ENCODE data around the gene NLGN1. TPM values are rescaled to one million over a fixed set of nuclear protein-coding genes. Genes with fewer than 3 reads are reported as not detected.

Gene NLGN1
- total RNA-seq, 1 experiment from 2014 or later: not detected

DNA sequence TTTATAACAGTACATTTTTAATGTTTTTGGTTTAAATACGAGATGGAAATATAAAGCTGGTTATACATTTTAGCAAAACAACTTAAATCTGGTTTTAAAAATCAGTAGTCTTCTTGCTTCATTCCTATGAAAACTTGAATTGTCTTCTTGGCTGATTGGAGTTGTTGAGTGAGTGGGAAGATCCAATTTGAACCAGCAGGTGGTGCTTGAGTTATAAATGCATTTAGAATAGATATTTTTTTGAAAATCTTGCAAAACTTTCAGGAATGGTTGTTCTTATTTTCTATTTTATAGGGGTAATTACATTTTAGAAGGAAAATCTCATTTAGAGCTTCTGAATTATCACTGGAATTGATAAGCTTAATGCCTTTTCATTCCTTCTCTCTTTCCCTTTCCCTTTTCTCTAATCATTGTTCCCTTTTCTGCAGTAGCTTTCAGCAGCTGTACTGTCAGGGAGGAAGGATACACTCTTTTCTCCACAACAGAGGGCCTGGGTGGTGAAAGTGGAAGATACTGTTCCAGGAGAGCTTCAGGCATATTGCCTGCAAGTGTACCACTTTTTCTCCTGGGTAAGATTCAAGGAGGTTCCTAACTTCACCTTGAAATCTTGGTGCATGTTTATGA is 335.6 kb downstream of the NLGN1 start:
- TF ChIP-seq, protein P1, sequence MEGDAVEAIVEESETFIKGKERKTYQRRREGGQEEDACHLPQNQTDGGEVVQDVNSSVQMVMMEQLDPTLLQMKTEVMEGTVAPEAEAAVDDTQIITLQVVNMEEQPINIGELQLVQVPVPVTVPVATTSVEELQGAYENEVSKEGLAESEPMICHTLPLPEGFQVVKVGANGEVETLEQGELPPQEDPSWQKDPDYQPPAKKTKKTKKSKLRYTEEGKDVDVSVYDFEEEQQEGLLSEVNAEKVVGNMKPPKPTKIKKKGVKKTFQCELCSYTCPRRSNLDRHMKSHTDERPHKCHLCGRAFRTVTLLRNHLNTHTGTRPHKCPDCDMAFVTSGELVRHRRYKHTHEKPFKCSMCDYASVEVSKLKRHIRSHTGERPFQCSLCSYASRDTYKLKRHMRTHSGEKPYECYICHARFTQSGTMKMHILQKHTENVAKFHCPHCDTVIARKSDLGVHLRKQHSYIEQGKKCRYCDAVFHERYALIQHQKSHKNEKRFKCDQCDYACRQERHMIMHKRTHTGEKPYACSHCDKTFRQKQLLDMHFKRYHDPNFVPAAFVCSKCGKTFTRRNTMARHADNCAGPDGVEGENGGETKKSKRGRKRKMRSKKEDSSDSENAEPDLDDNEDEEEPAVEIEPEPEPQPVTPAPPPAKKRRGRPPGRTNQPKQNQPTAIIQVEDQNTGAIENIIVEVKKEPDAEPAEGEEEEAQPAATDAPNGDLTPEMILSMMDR (IDR thresholded peaks at IDR 0.05; ENCODE audit: unreplicated experiment): peak; percentile 41
- Mint-ChIP-seq H3K4me1 (ENCODE audit: insufficient read depth, unreplicated experiment) (peaks cover 6% of the 10 kb centered on the region), H3K9me3 (ENCODE audit: unreplicated experiment) (no peaks in the 10 kb centered on the region), H3K27ac (ENCODE audit: low read depth, unreplicated experiment) (no peak overlapping the region), H3K36me3 (ENCODE audit: insufficient read depth, unreplicated experiment) (no peaks in the 10 kb centered on the region), H3K4me3 (ENCODE audit: unreplicated experiment) (no peak overlapping the region), H3K27me3 (ENCODE audit: insufficient read depth, unreplicated experiment) (peaks cover 5% of the 10 kb centered on the region)
- DNase-seq (ENCODE audit: unreplicated experiment): peak; percentile 52
- ChIA-PET POLR2A (interaction anchor here (0.8 kb wide), 1 partner anchor 12 kb away, joined by 4 read pairs; no protein-coding TSS in a partner anchor), CTCF (interaction anchor here (0.5 to 2.4 kb wide), 21 partner anchors 10 to 1914 kb away, joined by 3 to 10 read pairs (median 4); no protein-coding TSS in a partner anchor)
- no TSS peak for BruUV-seq (replicated peaks)
- intact Hi-C loops (cut with micrococcal nuclease): loop anchor here (1.0 to 10.0 kb wide), 2 partner anchors 142 to 269 kb away; no protein-coding TSS in a partner anchor

DNA sequence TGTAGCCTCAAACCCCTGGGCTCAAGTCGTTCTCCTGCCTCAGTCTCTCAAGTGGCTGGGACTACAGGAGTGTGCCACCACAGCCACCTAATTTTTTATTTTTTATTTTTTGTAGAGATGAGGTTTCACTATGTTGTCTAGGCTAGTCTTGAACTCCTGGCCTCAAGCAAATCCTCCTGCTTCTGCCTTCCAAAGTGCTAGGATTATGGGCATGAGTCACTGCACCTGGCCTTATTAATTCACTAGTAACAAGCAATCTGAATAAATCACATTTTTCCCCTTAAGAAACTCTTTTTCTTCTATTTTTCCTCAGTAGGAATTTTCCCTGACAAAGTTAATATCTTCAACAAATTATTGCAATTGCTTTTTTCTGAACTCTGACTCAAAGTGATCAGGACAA is 336.9 kb downstream of the NLGN1 start:
- Mint-ChIP-seq H3K4me1 (ENCODE audit: insufficient read depth, unreplicated experiment) (peaks cover 6% of the 10 kb centered on the region), H3K9me3 (ENCODE audit: unreplicated experiment) (no peaks in the 10 kb centered on the region), H3K36me3 (ENCODE audit: insufficient read depth, unreplicated experiment) (no peaks in the 10 kb centered on the region), H3K27me3 (ENCODE audit: insufficient read depth, unreplicated experiment) (no peaks in the 10 kb centered on the region), H3K27ac (ENCODE audit: low read depth, unreplicated experiment) (no peak overlapping the region), H3K4me3 (ENCODE audit: unreplicated experiment) (no peak overlapping the region)
- ChIA-PET POLR2A (interaction anchor here (0.6 kb wide), 1 partner anchor 8 kb away, joined by 4 read pairs; no protein-coding TSS in a partner anchor), CTCF (interaction anchor here (1.1 to 2.4 kb wide), 5 partner anchors 8 to 363 kb away, joined by 3 to 10 read pairs (median 6); no protein-coding TSS in a partner anchor)
- intact Hi-C loops (cut with micrococcal nuclease): loop anchor here (10.0 kb wide), 1 partner anchor 140 kb away; no protein-coding TSS in a partner anchor
- no TSS peak for BruUV-seq (replicated peaks)
- TF ChIP-seq, protein P1 (IDR thresholded peaks at IDR 0.05; ENCODE audit: unreplicated experiment): no peak
- DNase-seq (ENCODE audit: unreplicated experiment): no peak

DNA sequence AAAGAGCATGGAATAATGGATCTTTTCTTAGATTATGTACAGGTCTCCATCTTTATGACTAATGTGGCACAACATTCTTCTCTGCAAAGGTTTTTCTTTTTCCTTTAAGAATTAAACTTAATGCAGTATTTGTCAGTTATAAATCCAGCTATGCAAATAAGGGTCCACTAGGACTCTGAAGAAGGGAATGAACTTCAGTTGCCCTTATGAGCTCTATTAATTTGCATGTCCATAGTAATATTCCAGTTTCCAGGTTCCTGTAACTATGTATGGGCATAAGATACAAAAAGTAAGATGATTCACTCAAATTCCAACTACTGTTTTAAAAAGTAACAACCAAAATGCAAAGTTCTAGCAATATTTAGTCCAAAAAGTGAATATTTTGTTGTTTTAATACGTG is 337.4 kb downstream of the NLGN1 start:
- no peaks in the 10 kb centered on the region for H3K36me3 Mint-ChIP-seq (ENCODE audit: insufficient read depth, unreplicated experiment)

DNA sequence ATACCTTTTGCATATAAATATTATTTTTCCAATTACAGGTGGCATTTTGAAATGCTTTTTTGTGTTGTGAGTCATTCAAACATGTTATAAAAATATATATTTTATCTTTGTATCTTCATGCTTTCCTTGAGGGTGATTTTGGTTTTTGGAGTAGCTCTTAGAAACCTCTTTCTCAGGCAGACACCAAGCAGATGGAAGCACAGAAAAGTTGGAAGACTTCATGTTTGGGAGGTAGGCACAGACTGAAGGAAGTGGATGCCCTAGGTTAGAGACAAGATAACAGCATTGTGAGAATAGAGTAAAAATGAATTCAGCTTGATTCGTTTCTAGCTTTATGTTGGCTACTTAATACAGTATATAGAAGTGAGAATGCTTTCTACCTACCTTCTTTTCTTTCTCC is 338.3 kb downstream of the NLGN1 start:
- H3K4me1 Mint-ChIP-seq (ENCODE audit: insufficient read depth, unreplicated experiment): peaks cover 6% of the 10 kb centered on the region
- ChIA-PET POLR2A (no interaction called here), CTCF (interaction anchor here (0.6 to 0.9 kb wide), 4 partner anchors 9 to 561 kb away, joined by 3 to 4 read pairs (median 4); no protein-coding TSS in a partner anchor)
- no peak overlapping the region for H3K27ac Mint-ChIP-seq (ENCODE audit: low read depth, unreplicated experiment)
- BruUV-seq (replicated peaks): no TSS peak
- intact Hi-C loops (cut with micrococcal nuclease): loop anchor here (10.0 kb wide), 1 partner anchor 139 kb away; no protein-coding TSS in a partner anchor
- H3K27me3 Mint-ChIP-seq (ENCODE audit: insufficient read depth, unreplicated experiment): no peaks in the 10 kb centered on the region
- DNase-seq (ENCODE audit: unreplicated experiment): no peak
- TF ChIP-seq, protein P1 (IDR thresholded peaks at IDR 0.05; ENCODE audit: unreplicated experiment): no peak
- no peaks in the 10 kb centered on the region for H3K9me3 Mint-ChIP-seq (ENCODE audit: unreplicated experiment)
- H3K36me3 Mint-ChIP-seq (ENCODE audit: insufficient read depth, unreplicated experiment): no peaks in the 10 kb centered on the region
- no peak overlapping the region for H3K4me3 Mint-ChIP-seq (ENCODE audit: unreplicated experiment)

More for the DNA sequence above, 337.4 kb downstream of the NLGN1 start:
- Mint-ChIP-seq H3K27me3 (ENCODE audit: insufficient read depth, unreplicated experiment) (no peaks in the 10 kb centered on the region), H3K4me1 (ENCODE audit: insufficient read depth, unreplicated experiment) (peaks cover 6% of the 10 kb centered on the region), H3K9me3 (ENCODE audit: unreplicated experiment) (no peaks in the 10 kb centered on the region), H3K27ac (ENCODE audit: low read depth, unreplicated experiment) (no peak overlapping the region), H3K4me3 (ENCODE audit: unreplicated experiment) (no peak overlapping the region)
- intact Hi-C loops (cut with micrococcal nuclease): loop anchor here (10.0 kb wide), 1 partner anchor 140 kb away; no protein-coding TSS in a partner anchor
- CTCF ChIA-PET: interaction anchor here (0.7 to 1.1 kb wide), 2 partner anchors 53 to 364 kb away, joined by 3 read pairs; no protein-coding TSS in a partner anchor
- no TSS peak for BruUV-seq (replicated peaks)
- TF ChIP-seq, protein P1 (IDR thresholded peaks at IDR 0.05; ENCODE audit: unreplicated experiment): no peak
- POLR2A ChIA-PET: interaction anchor here (0.6 kb wide), 1 partner anchor 8 kb away, joined by 4 read pairs; no protein-coding TSS in a partner anchor
- DNase-seq (ENCODE audit: unreplicated experiment): no peak

Measured in MCF 10A (cell line).